Lung (tissue), 12 donors: ENCODE data around the gene PCBP3. TPM values are rescaled to one million over a fixed set of nuclear protein-coding genes. Genes with fewer than 3 reads are reported as not detected.

Experiments used
- ATAC-seq: fragments of 200-7000 bp; cut with Tn5 transposase; one replicate; pipeline ENCODE4 v1.9.1; 2020; ENCODE audit warnings: moderate number of reproducible peaks; ENCODE audit not compliant: insufficient read depth, low FRiP score
- DNase-seq, 3 donors: peaks; one replicate each; pipeline ENCODE4 v3.0.0-alpha.2; 2013 to 2017
- H3K27ac ChIP-seq, 2 donors: one replicate each; pipeline ENCODE4 v1.5.1; 2013; ENCODE audit warnings: mild to moderate bottlenecking in 2 of 2, moderate library complexity in 2 of 2, control low read depth in 1 of 2, inconsistent platforms in 1 of 2, low read depth in 1 of 2, low read length in 1 of 2
- H3K27me3 ChIP-seq, 3 donors: one replicate each; pipeline ENCODE4 v1.5.1; 2013; ENCODE audit warnings: low read length in 2 of 3; ENCODE audit not compliant: control insufficient read depth in 3 of 3, insufficient read depth in 3 of 3
- H3K36me3 ChIP-seq, 4 donors: one replicate each; pipeline ENCODE4 v1.5.1; 2013; ENCODE audit warnings: low read length in 4 of 4, mild to moderate bottlenecking in 1 of 4, moderate library complexity in 1 of 4; ENCODE audit not compliant: control insufficient read depth in 4 of 4, insufficient read depth in 4 of 4
- H3K4me1 ChIP-seq, 5 donors: one replicate each; pipeline ENCODE4 v1.5.1; 2013; ENCODE audit warnings: low read length in 5 of 5, mild to moderate bottlenecking in 2 of 5, moderate library complexity in 1 of 5; ENCODE audit not compliant: control insufficient read depth in 5 of 5, insufficient read depth in 5 of 5
- H3K4me3 ChIP-seq: one replicate; pipeline ENCODE4 v1.5.1; 2013; ENCODE audit warnings: mild to moderate bottlenecking, control low read depth, moderate library complexity
- H3K9ac ChIP-seq, 2 donors: one replicate each; pipeline ENCODE4 v1.5.1; 2013; ENCODE audit warnings: low read length in 2 of 2, control low read depth in 1 of 2; ENCODE audit not compliant: insufficient read depth in 1 of 2
- H3K9me3 ChIP-seq, 4 donors: one replicate each; pipeline ENCODE4 v1.5.1; 2013; ENCODE audit warnings: low read length in 3 of 4, mild to moderate bottlenecking in 1 of 4, moderate library complexity in 1 of 4; ENCODE audit not compliant: control insufficient read depth in 4 of 4, insufficient read depth in 3 of 4
- WGBS, 2 donors: extraction: QIAGEN DNeasy Blood & Tissue Kit; methylation state at CpG; one replicate each; pipeline ENCODE4 v1.1.7; 2013; 5-methylcytosine and 5-hydroxymethylcytosine counted together
- polyA plus RNA-seq, 2 donors: library from polyadenylated mRNA; stranded (reverse); fragments of 200-250 nt; gene quantifications; one replicate each; pipeline ENCODE4 v1.2.1, GENCODE V29; 2013
- total RNA-seq, 2 donors: library from RNA; depleted of rRNA in 1 of 2; stranded (reverse); fragments of >200 nt in 1 of 2; gene quantifications; one replicate each; pipeline ENCODE4 v1.2.1, GENCODE V29; 2014 to 2021
- TF ChIP-seq, protein P1 (sequence below): IDR thresholded peaks from 2 replicates; pipeline ENCODE4 v1.5.1; 2012; ENCODE audit warnings: mild to moderate bottlenecking; ENCODE audit errors: control extremely low read depth, extremely low read depth
- donor health status: control.
- donor health status: control.
- donor health status: Bipolar disorder and iron deficiency.
- donor health status: healthy.
- donor health status: DM: yes; HTN: yes; CAD: no.

The PCBP3 gene
- total and polyA plus RNA-seq, 4 donors: 1.6 to 8.2 (median 3.1) TPM

DNA sequence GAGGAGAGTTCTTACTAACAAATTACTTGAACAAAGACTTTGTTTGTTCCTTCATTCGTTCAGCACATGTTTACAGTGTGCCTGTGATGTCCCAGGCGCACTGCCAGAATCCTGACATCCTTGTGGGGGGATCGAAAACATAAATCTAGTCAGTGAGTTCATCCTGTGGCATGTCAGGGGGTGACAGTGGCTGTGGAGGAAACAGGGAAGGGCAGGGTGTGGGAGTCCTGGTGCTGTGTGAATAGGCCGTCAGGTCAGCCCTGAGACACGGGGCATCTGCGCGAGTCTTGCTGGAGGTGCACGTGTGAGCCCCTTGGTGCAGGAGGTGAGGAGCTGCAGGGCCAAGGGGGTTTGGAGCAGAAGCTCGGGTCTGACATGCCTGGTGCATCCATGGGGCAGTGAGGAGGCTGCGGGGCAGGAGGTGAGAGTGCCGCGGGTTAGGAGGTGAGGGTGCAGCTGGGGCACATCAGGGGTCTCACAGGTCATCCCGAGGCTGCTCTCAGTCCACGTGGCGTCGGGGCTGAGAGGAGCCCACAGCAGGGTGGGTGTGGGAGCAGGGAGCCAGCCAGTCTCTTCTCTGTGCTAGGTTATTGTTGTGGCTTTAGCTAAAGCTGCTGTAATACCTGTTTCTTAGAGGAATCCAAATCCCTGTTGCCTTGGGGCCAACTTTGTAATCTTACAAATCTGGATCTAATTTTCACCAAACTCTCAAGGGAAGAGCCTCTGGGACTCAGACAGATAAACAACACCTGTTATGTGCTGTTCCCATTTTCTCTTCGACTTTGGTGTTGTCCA is 93.4 kb downstream of the PCBP3 start:
- TF ChIP-seq, protein P1, sequence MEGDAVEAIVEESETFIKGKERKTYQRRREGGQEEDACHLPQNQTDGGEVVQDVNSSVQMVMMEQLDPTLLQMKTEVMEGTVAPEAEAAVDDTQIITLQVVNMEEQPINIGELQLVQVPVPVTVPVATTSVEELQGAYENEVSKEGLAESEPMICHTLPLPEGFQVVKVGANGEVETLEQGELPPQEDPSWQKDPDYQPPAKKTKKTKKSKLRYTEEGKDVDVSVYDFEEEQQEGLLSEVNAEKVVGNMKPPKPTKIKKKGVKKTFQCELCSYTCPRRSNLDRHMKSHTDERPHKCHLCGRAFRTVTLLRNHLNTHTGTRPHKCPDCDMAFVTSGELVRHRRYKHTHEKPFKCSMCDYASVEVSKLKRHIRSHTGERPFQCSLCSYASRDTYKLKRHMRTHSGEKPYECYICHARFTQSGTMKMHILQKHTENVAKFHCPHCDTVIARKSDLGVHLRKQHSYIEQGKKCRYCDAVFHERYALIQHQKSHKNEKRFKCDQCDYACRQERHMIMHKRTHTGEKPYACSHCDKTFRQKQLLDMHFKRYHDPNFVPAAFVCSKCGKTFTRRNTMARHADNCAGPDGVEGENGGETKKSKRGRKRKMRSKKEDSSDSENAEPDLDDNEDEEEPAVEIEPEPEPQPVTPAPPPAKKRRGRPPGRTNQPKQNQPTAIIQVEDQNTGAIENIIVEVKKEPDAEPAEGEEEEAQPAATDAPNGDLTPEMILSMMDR: no peak
- no peak for ATAC-seq
- peak in 1 of 3 donors; percentile 12 for DNase-seq

DNA sequence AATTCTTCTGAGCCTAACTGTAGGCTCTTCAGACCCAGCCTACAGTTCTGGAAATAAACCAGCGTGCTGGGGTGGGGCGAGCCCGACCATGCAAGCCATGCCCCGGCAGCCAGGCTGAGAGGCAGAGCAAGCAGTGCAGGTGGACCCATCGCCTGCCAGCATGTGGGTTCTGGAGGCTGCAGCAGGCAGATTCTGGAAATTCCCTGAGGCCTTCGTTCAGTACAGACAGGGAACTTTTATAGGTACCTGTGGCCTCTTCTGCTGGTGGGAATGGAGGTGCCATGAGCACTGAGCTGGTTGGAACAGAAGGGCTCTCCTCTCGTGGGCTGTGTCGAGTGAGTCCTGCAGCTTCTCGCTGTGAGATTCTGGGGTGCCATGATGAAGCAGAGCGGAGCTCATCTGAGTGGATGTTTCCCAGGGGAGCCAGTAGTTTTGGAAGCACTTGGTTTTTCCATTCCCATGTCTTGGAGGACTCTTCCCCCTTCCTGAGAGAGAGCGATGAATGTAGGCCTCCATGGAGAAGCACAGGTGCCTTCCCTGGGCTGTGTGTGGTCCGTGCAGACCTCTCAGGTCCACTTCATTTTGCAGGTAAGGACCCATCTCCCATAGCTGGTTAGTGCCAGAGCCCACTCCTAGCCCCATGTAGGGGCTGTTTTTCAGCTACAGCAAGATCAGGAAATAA is 94.1 kb downstream of the PCBP3 start:
- no peak for ATAC-seq
- TF ChIP-seq, protein P1: no peak
- whole genome bisulfite sequencing, 2 donors: 93 to 96% methylated on average over 12 of the region's 12 CpGs

More for the DNA sequence above, 93.4 kb downstream of the PCBP3 start:
- 61 to 80% methylated on average over 17 of the region's 17 CpGs for WGBS, 2 donors
- no peak overlapping the region for H3K4me3 ChIP-seq
- no peaks in the 10 kb centered on the region for H3K27me3 ChIP-seq
- no peaks in the 10 kb centered on the region for H3K36me3 ChIP-seq
- H3K27ac ChIP-seq: no peak overlapping the region
- no peak overlapping the region for H3K9ac ChIP-seq
- peaks cover 0 to 2% (median 0%) of the 10 kb centered on the region in 4 donors for H3K9me3 ChIP-seq
- H3K4me1 ChIP-seq: peaks cover 0 to 5% (median 0%) of the 10 kb centered on the region in 5 donors

DNA sequence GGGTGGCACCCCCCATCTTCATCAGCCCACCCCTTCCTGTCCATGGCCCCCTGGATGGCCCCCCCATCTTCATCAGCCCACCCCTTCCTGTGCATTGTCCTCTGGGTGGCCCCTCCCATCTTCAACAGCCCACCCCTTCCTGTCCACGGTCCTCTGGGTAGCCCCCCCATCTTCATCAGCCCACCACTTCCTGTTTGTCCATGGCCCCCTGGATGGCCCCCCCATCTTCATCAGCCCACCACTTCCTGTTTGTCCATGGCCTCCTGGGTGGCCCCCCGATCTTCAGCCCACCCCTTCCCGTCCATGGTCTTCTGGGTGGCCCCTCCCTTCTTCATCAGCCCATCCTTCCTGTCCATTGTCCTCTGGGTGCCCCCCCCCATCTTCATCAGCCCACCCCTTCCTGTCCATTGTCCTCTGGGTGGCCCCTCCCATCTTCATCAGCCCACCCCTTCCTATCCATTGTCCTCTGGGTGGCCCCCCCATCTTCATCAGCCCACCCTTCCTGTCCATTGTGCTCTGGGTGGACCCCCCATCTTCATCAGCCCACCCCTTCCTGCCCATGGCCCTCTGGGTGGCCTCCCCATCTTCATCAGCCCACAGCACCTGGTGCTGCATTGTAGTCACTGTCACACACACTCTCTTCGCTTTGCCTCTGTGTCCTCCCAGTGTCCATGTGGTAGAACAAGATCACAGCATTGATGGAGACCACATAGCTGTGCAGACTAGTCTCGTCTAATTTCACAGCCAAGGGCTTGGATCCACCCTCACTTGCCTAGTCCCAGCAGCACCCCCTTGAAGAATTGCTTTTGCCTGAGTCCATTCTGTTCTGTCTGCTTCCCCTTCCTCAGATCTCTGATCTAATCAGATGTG is 95.9 kb downstream of the PCBP3 start:
- H3K4me1 ChIP-seq: peaks cover 0 to 5% (median 0%) of the 10 kb centered on the region in 5 donors
- TF ChIP-seq, protein P1: no peak
- H3K27me3 ChIP-seq: no peaks in the 10 kb centered on the region
- WGBS, 2 donors: 46 to 57% methylated on average over 5 of the region's 5 CpGs
- no peak overlapping the region for H3K9ac ChIP-seq
- ATAC-seq: no peak
- no peak for DNase-seq
- no peak overlapping the region for H3K4me3 ChIP-seq
- H3K27ac ChIP-seq: no peak overlapping the region
- H3K9me3 ChIP-seq: no peaks in the 10 kb centered on the region
- H3K36me3 ChIP-seq: no peaks in the 10 kb centered on the region

More for the DNA sequence above, 94.1 kb downstream of the PCBP3 start:
- no peak for DNase-seq
- Histone ChIP-seq H3K4me1 (peaks cover 0 to 5% (median 0%) of the 10 kb centered on the region in 5 donors), H3K36me3 (no peaks in the 10 kb centered on the region), H3K4me3 (no peak overlapping the region), H3K9ac (no peak overlapping the region), H3K27ac (no peak overlapping the region), H3K9me3 (peaks cover 0 to under 1% (median 0%) of the 10 kb centered on the region in 4 donors), H3K27me3 (no peaks in the 10 kb centered on the region)
